Fibroblast of lung (primary cell): Measurements from ENCODE around the gene KCMF1. TPM values are rescaled to one million over a fixed set of nuclear protein-coding genes. Genes with fewer than 3 reads are reported as not detected.

Experiments used
- DNase-seq, 2 donors: peaks; one replicate each; pipeline versions ENCODE4 v3.0.0 to v3.0.0-alpha.2; 2010; ENCODE audit warnings: low read depth in 2 of 2
- H2AFZ ChIP-seq: 2 replicates; pipeline ENCODE4 v1.5.1; 2012; ENCODE audit warnings: low read length, control low read depth, inconsistent platforms
- H3K27ac ChIP-seq: 2 replicates; pipeline ENCODE4 v1.5.1; 2011; ENCODE audit warnings: low read length, control low read depth; ENCODE audit not compliant: insufficient read depth
- H3K27me3 ChIP-seq: 2 replicates; pipeline ENCODE4 v1.5.1; 2011; ENCODE audit warnings: mild to moderate bottlenecking, low read length; ENCODE audit not compliant: control insufficient read depth, insufficient read depth
- H3K36me3 ChIP-seq: 2 replicates; pipeline ENCODE4 v1.5.1; 2011; ENCODE audit warnings: low read length; ENCODE audit not compliant: control insufficient read depth, insufficient read depth
- H3K4me1 ChIP-seq: 2 replicates; pipeline ENCODE4 v1.5.1; 2011; ENCODE audit warnings: low read length; ENCODE audit not compliant: control insufficient read depth, insufficient read depth; ENCODE audit errors: extremely low read depth
- H3K4me2 ChIP-seq: 2 replicates; pipeline ENCODE4 v1.5.1; 2011; ENCODE audit warnings: low read length, control low read depth; ENCODE audit not compliant: insufficient read depth; ENCODE audit errors: extremely low read depth
- H3K4me3 ChIP-seq, 4 experiments: fragments of 200-600 bp in 1 of 4; sonication (generic) in 1 of 4; replicated peaks in 1 of 4; 2 replicates each; pipeline ENCODE4 v1.5.1; 2011 to 2016; ENCODE audit warnings: low read length in 4 of 4, low read depth in 3 of 4, mild to moderate bottlenecking in 3 of 4, control low read depth in 2 of 4, inconsistent platforms in 1 of 4, mixed read lengths in 1 of 4; ENCODE audit not compliant: insufficient read depth in 1 of 4; ENCODE audit errors: control extremely low read depth in 1 of 4
- H3K79me2 ChIP-seq: 2 replicates; pipeline ENCODE4 v1.5.1; 2012; ENCODE audit warnings: mild to moderate bottlenecking, low read length, inconsistent platforms; ENCODE audit not compliant: control insufficient read depth, insufficient read depth
- H3K9ac ChIP-seq: 2 replicates; pipeline ENCODE4 v1.5.1; 2011; ENCODE audit warnings: mild to moderate bottlenecking, low read length, control low read depth; ENCODE audit not compliant: insufficient read depth
- H3K9me3 ChIP-seq: 2 replicates; pipeline ENCODE4 v1.5.1; 2012; ENCODE audit warnings: low read depth, low read length; ENCODE audit not compliant: control insufficient read depth, insufficient read depth
- H4K20me1 ChIP-seq: 2 replicates; pipeline ENCODE4 v1.5.1; 2011; ENCODE audit warnings: low read length; ENCODE audit not compliant: control insufficient read depth, insufficient read depth; ENCODE audit errors: extremely low read depth
- CTCF ChIP-seq, 2 donors: IDR thresholded peaks in 1 of 2; conservative IDR thresholded peaks in 1 of 2; 1 replicate in 1 of 2; 2 replicates in 1 of 2; pipeline ENCODE4 v1.5.1; 2011 to 2012; ENCODE audit warnings: low read length in 2 of 2, control low read depth in 1 of 2, inconsistent platforms in 1 of 2, low read depth in 1 of 2, mild to moderate bottlenecking in 1 of 2
- EZH2 ChIP-seq: IDR thresholded peaks from 2 replicates; pipeline ENCODE4 v1.5.1; 2012; ENCODE audit warnings: low read length, control low read depth, mild to moderate bottlenecking; ENCODE audit errors: missing control alignments
- polyA plus RNA-seq, 2 donors: library from polyadenylated mRNA; depleted of rRNA in 1 of 2; stranded (reverse) in 1 of 2; unstranded in 1 of 2; fragments of >200 nt; gene quantifications; 2 replicates each; pipeline ENCODE4 v1.2.1, GENCODE V29; 2011 to 2012; ENCODE audit warnings: missing spikeins in 1 of 2
- total RNA-seq: library from RNA; depleted of rRNA; stranded (reverse); fragments of >200 nt; gene quantifications from 2 replicates; pipeline ENCODE4 v1.2.1, GENCODE V29; 2014

KCMF1 gene
- total and polyA plus RNA-seq, 2 donors (not counting 1 experiment from before 2014, with no cell fraction given), result 61.8 to 120 TPM

GRCh38 chr2:85002534-85002933 lies 31.6 kb downstream of the KCMF1 start:
- H3K27ac ChIP-seq, result no peak overlapping the region
- no peak overlapping the region for H3K4me3 ChIP-seq
- H3K36me3 ChIP-seq, result no peaks in the 10 kb centered on the region
- H3K9ac ChIP-seq, result no peak overlapping the region
- H3K27me3 ChIP-seq, result no peaks in the 10 kb centered on the region
- DNase-seq, result no peak
- H3K9me3 ChIP-seq, result no peaks in the 10 kb centered on the region
- H3K79me2 ChIP-seq, result peaks cover 82% of the 10 kb centered on the region
- no peak overlapping the region for H2AFZ ChIP-seq
- no peaks in the 10 kb centered on the region for H4K20me1 ChIP-seq
- H3K4me2 ChIP-seq, result no peak overlapping the region
- TF ChIP-seq EZH2 (no peak), CTCF (conservative IDR thresholded peaks at IDR 0.05 in 1 of 2, IDR thresholded peaks at IDR 0.05 in 1 of 2; ENCODE audit: low read depth in 1 of 2, low read length in 2 of 2) (no peak)
- peaks cover 3% of the 10 kb centered on the region for H3K4me1 ChIP-seq

- no peak overlapping the region for H2AFZ ChIP-seq
- TF ChIP-seq EZH2, result no peak
- TF ChIP-seq CTCF (conservative IDR thresholded peaks at IDR 0.05 in 1 of 2, IDR thresholded peaks at IDR 0.05 in 1 of 2; ENCODE audit: low read depth in 1 of 2, low read length in 2 of 2), result no peak
- no peaks in the 10 kb centered on the region for H3K27me3 ChIP-seq
- H3K4me3 ChIP-seq, result no peak overlapping the region
- H3K4me2 ChIP-seq, result no peak overlapping the region
- peaks cover 3% of the 10 kb centered on the region for H3K4me1 ChIP-seq
- H3K27ac ChIP-seq, result no peak overlapping the region
- H3K9ac ChIP-seq, result no peak overlapping the region
- no peaks in the 10 kb centered on the region for H3K9me3 ChIP-seq
- H4K20me1 ChIP-seq, result no peaks in the 10 kb centered on the region
- H3K79me2 ChIP-seq, result peaks cover 71% of the 10 kb centered on the region
- DNase-seq, result no peak
- peaks cover 2% of the 10 kb centered on the region for H3K36me3 ChIP-seq
Observed at GRCh38 chr2:85008252-85008651, 37.3 kb downstream of the KCMF1 start.

GRCh38 chr2:85009019-85009618 lies 38.2 kb downstream of the KCMF1 start:
- DNase-seq, result no peak
- Histone ChIP-seq H2AFZ (no peak overlapping the region), H3K79me2 (peaks cover 72% of the 10 kb centered on the region), H3K27me3 (no peaks in the 10 kb centered on the region), H3K9me3 (no peaks in the 10 kb centered on the region), H3K9ac (no peak overlapping the region), H3K27ac (no peak overlapping the region), H3K4me1 (no peaks in the 10 kb centered on the region), H4K20me1 (no peaks in the 10 kb centered on the region), H3K4me3 (no peak overlapping the region), H3K36me3 (peaks cover 2% of the 10 kb centered on the region), H3K4me2 (no peak overlapping the region)
- no peak for TF ChIP-seq EZH2
- no peak for TF ChIP-seq CTCF (conservative IDR thresholded peaks at IDR 0.05 in 1 of 2, IDR thresholded peaks at IDR 0.05 in 1 of 2; ENCODE audit: low read depth in 1 of 2, low read length in 2 of 2)
